BJ (cell line): ENCODE data around the gene ACTG2. TPM values are rescaled to one million over a fixed set of nuclear protein-coding genes. Genes with fewer than 3 reads are reported as not detected.

Source experiments
- CTCF ChIA-PET: fragments of 350-600 bp; formaldehyde crosslinking; extraction: SDS; loops from one replicate; lab custom pipeline; 2021; ENCODE audit warnings: antibody characterized with exemption, inconsistent platforms; lab: Yijun Ruan, JAX
- POLR2A ChIA-PET: fragments of 300-600 bp; sonication (Branson Sonifier 250); formaldehyde crosslinking; extraction: SDS; loops from one replicate; lab custom pipeline; 2021; ENCODE audit warnings: antibody characterized with exemption; lab: Charles Lee
- DNase-seq: peaks from one replicate; pipeline ENCODE4 v3.0.0-alpha.2; 2011; ENCODE audit warnings: low read depth
- H3K27me3 ChIP-seq: 2 replicates; pipeline ENCODE4 v1.6.0; 2011; ENCODE audit warnings: low read length; ENCODE audit not compliant: control insufficient read depth, insufficient read depth
- H3K36me3 ChIP-seq: 2 replicates; pipeline ENCODE4 v1.5.1; 2011; ENCODE audit warnings: low read length; ENCODE audit not compliant: control insufficient read depth, insufficient read depth
- H3K4me3 ChIP-seq: 2 replicates; pipeline ENCODE4 v1.5.1; 2011; ENCODE audit warnings: low read depth, mild to moderate bottlenecking, control low read depth, low read length
- CTCF ChIP-seq: IDR thresholded peaks from 2 replicates; pipeline ENCODE4 v1.5.1; 2011; ENCODE audit warnings: low read depth, mild to moderate bottlenecking, control low read depth, inconsistent platforms, low read length, moderate library complexity; ENCODE audit not compliant: insufficient read depth
- polyA plus RNA-seq: library from polyadenylated mRNA; depleted of rRNA; stranded (reverse); fragments of >200 nt; gene quantifications from 2 replicates; pipeline ENCODE4 v1.2.3, GENCODE V29; 2011; rRNA removed
- small RNA-seq: library from RNA; depleted of rRNA; stranded (forward); fragments of <200 nt; gene quantifications from one replicate; pipeline ENCODE3, GENCODE V24; 2012; ENCODE audit warnings: low replicate concordance, low read depth; ENCODE audit not compliant: insufficient read length

The ACTG2 gene
- polyA plus RNA-seq, 1 experiment: 81.3 TPM

DNA sequence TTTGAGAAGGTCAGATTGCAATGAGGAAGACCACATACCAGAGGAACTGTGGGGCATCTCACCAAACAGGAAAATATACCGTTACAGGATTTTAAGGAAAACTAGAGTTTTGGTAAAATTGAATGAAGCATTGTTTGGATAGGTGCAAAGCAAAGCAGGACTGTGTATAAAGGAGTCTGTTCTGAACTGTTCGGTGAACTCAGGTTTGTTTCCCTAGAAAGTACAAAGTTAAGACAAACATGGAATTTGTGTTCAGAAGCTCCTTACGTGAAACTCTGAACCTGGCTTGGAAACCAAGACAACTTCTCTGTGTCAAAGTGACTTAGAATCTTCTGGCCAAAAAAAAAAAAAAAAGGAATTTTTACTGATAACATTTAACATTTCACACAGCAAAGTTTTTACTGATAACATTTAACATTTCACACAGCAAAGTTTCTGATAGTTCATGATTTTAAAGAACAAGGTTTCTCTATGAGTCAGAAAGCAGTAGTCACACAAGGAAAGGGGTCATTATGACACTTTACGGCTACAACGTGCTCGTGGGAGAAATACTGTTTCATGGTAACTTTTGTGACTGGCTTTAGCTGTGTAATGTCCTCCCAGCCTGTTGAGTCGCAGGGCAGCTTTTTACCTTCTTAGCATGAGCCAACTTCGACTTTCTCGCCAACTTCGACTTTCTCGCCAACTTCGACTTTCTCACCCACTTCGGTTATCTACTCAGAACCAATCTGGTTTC lies 70.7 kb downstream of the ACTG2 start:
- CTCF ChIA-PET: no interaction called here
- no peak overlapping the region for H3K4me3 ChIP-seq
- no peak for DNase-seq
- no peaks in the 10 kb centered on the region for H3K27me3 ChIP-seq
- POLR2A ChIA-PET: no interaction called here
- H3K36me3 ChIP-seq: peaks cover 2% of the 10 kb centered on the region
- TF ChIP-seq CTCF: no peak

DNA sequence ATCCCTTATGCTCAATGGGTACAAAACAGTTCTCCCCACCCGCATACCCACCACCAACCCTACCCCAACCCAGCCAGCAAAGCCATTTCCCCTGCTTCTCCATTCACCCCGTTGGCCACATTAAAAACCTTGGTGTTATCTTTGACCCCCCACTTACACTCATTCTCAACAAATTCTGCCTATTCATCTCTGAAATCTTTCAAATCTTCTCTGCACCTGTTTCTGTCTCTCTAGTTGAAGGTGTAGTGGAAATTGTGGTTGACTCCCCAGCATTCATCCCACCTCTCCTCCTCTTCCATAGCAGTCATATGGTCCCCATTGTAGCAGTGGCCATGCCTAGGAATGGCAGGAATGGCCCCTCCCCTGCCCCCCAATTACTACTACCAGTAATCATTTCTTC lies 71.4 kb downstream of the ACTG2 start:
- no peak for TF ChIP-seq CTCF
- peaks cover 2% of the 10 kb centered on the region for H3K36me3 ChIP-seq
- ChIA-PET CTCF (interaction anchor here (0.7 kb wide), 1 partner anchor 148 kb away, joined by 3 read pairs; no protein-coding TSS in a partner anchor), POLR2A (no interaction called here)
- no peak overlapping the region for H3K4me3 ChIP-seq
- no peaks in the 10 kb centered on the region for H3K27me3 ChIP-seq
- no peak for DNase-seq

DNA sequence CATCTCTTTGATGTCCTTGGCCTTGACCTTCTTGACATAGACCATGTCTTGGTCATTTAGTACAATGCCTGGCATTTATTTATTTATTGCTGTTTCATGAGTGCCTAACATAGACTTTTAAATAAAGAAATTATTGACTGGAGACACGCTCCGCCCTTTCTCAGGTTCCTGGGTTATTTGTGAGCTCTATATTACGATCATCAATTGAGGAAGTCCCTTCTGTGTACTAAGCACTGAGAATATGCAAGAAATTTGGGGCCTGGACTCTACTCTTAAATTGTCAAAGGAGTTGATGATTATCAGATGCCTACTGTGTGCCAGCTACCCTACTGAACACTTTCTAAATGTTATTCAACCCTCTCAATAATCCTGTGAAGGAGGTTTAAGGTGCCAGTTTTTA lies 72.2 kb downstream of the ACTG2 start:
- H3K4me3 ChIP-seq: no peak overlapping the region
- DNase-seq: no peak
- ChIA-PET CTCF (no interaction called here), POLR2A (interaction anchor here (0.6 kb wide), 1 partner anchor 788 kb away, joined by 3 read pairs; no protein-coding TSS in a partner anchor)
- TF ChIP-seq CTCF: no peak
- H3K27me3 ChIP-seq: no peaks in the 10 kb centered on the region
- H3K36me3 ChIP-seq: no peaks in the 10 kb centered on the region

- no peak for TF ChIP-seq CTCF
- POLR2A ChIA-PET: no interaction called here
- DNase-seq: no peak
- no peaks in the 10 kb centered on the region for H3K36me3 ChIP-seq
- H3K27me3 ChIP-seq: no peaks in the 10 kb centered on the region
- CTCF ChIA-PET: no interaction called here
- no peak overlapping the region for H3K4me3 ChIP-seq
Measured at GRCh38 chr2:73968357-73968937, 75.6 kb downstream of the ACTG2 start.

- ChIA-PET POLR2A (no interaction called here), CTCF (no interaction called here)
- Histone ChIP-seq H3K4me3 (no peak overlapping the region), H3K36me3 (no peaks in the 10 kb centered on the region), H3K27me3 (no peaks in the 10 kb centered on the region)
- DNase-seq: no peak
- TF ChIP-seq CTCF: no peak
Measured at GRCh38 chr2:73969356-73969755, 76.5 kb downstream of the ACTG2 start.

Small RNAs within 50 kb of the gene (small RNA-seq; reads per million reads assigned to genes)
- gene RNA5SP97: not detected

Other genes starting within 250 kb of the ACTG2 start
- gene TPRKB, start 155.7 kb upstream of the ACTG2 start, polyA plus RNA-seq: 16.0 and 23.8 TPM in 2 replicates
- 19.7 and 33.8 TPM in 2 replicates for gene DUSP11, start 112.9 kb upstream of the ACTG2 start, polyA plus RNA-seq
- not detected in 2 replicates for gene C2orf78, start 108.8 kb upstream of the ACTG2 start, polyA plus RNA-seq
- 47.9 and 48.4 TPM in 2 replicates for gene STAMBP, start 64.0 kb upstream of the ACTG2 start, polyA plus RNA-seq
- gene DGUOK, start 33.9 kb downstream of the ACTG2 start, polyA plus RNA-seq: 76.6 and 79.8 TPM in 2 replicates
- gene TET3, start 91.9 kb downstream of the ACTG2 start, polyA plus RNA-seq: 2.1 and 2.6 TPM in 2 replicates